Endodermal cell (in vitro differentiated cells): ENCODE data around the gene CD40. TPM values are rescaled to one million over a fixed set of nuclear protein-coding genes. Genes with fewer than 3 reads are reported as not detected.
"Not testable (repeated sequence)": the region's sequence is repeated elsewhere in the genome, so short reads cannot be mapped to it uniquely, and the experiment has no call there.

Experiments used
- DNase-seq: peaks from one replicate; pipeline ENCODE4 v3.0.0-alpha.2; 2017
- H3K27ac ChIP-seq: 2 replicates; pipeline ENCODE4 v1.5.1; 2013; ENCODE audit warnings: mild to moderate bottlenecking, low read depth, low read length, moderate library complexity
- H3K27me3 ChIP-seq: 2 replicates; pipeline ENCODE4 v1.6.1; 2013; ENCODE audit warnings: mild to moderate bottlenecking, low read length, moderate library complexity; ENCODE audit not compliant: insufficient read depth, control insufficient read depth, poor library complexity, severe bottlenecking
- H3K36me3 ChIP-seq: 2 replicates; pipeline ENCODE4 v1.7.0; 2013; ENCODE audit warnings: mild to moderate bottlenecking, low read length, moderate library complexity; ENCODE audit not compliant: control insufficient read depth, insufficient read depth
- H3K4me1 ChIP-seq: one replicate; pipeline ENCODE4 v1.7.0; 2013; ENCODE audit warnings: low read length; ENCODE audit not compliant: control insufficient read depth, insufficient read depth
- H3K4me3 ChIP-seq: 2 replicates; pipeline ENCODE4 v1.5.1; 2013; ENCODE audit warnings: mild to moderate bottlenecking, low read length, moderate library complexity
- H3K9ac ChIP-seq: 2 replicates; pipeline ENCODE4 v1.6.1; 2013; ENCODE audit warnings: mild to moderate bottlenecking, low read length, moderate library complexity; ENCODE audit not compliant: poor library complexity, severe bottlenecking; ENCODE audit errors: extremely low read depth
- H3K9me3 ChIP-seq: 2 replicates; pipeline ENCODE4 v1.6.1; 2013; ENCODE audit warnings: mild to moderate bottlenecking, low read length, moderate library complexity; ENCODE audit not compliant: control insufficient read depth
- H3K27ac Mint-ChIP-seq: 2 replicates; pipeline ENCODE4 v1.8.0; 2020; ENCODE audit warnings: mixed read lengths
- H3K27me3 Mint-ChIP-seq: 2 replicates; pipeline ENCODE4 v1.8.0; 2021; ENCODE audit warnings: mild to moderate bottlenecking, mixed read lengths; ENCODE audit not compliant: insufficient read depth
- H3K36me3 Mint-ChIP-seq: 2 replicates; pipeline ENCODE4 v1.8.0; 2020; ENCODE audit warnings: low read depth, mixed read lengths
- H3K4me1 Mint-ChIP-seq: 2 replicates; pipeline ENCODE4 v1.8.0; 2020; ENCODE audit warnings: mixed read lengths
- H3K4me3 Mint-ChIP-seq: 2 replicates; pipeline ENCODE4 v1.8.0; 2020; ENCODE audit warnings: mild to moderate bottlenecking, moderate library complexity, mixed read lengths
- H3K9me3 Mint-ChIP-seq: 2 replicates; pipeline ENCODE4 v1.8.0; 2020; ENCODE audit warnings: mild to moderate bottlenecking, mixed read lengths
- CTCF ChIP-seq: fragments of 200-600 bp; sonication (generic); conservative IDR thresholded peaks from 2 replicates; pipeline ENCODE4 v1.5.0; 2021; ENCODE audit warnings: antibody characterized with exemption, mild to moderate bottlenecking
- WGBS, 2 experiments: methylation state at CpG; one replicate each; pipeline versions ENCODE4 v1.1.5 to v1.1.7; 2013; ENCODE audit warnings: missing lambda C conversion rate in 2 of 2, mixed read lengths in 1 of 2; ENCODE audit not compliant: insufficient coverage in 1 of 2, insufficient read length in 1 of 2; 5-methylcytosine and 5-hydroxymethylcytosine counted together
- total RNA-seq, 2 donors: library from RNA; stranded (reverse); fragmentation: NEBNext Ultra II Directional in 1 of 2; extraction: Animal tissue kit (Norgen Biotek cat#: 25700) in 1 of 2; gene quantifications; 2 replicates in 1 of 2; 3 replicates in 1 of 2; pipeline ENCODE4 v1.2.1, GENCODE V29; 2021

Gene CD40
- total RNA-seq, 2 donors from 2014 or later = 9.0 to 16.4 TPM

GRCh38 chr20:46088409-46089166 is 29.5 kb upstream of the CD40 start:
- Histone ChIP-seq H3K27ac (peak overlapping the region; percentile 99), H3K4me3 (peak overlapping the region; percentile 92), H3K36me3 (no peaks in the 10 kb centered on the region), H3K9ac (peak overlapping the region; percentile 91), H3K9me3 (no peaks in the 10 kb centered on the region), H3K4me1 (peaks cover 6% of the 10 kb centered on the region), H3K27me3 (no peaks in the 10 kb centered on the region)
- H3K4me1 Mint-ChIP-seq = peaks cover 39% of the 10 kb centered on the region
- peaks cover 12% of the 10 kb centered on the region for H3K27me3 Mint-ChIP-seq
- no peaks in the 10 kb centered on the region for H3K9me3 Mint-ChIP-seq
- H3K27ac Mint-ChIP-seq = peak overlapping the region; percentile 95
- H3K36me3 Mint-ChIP-seq = no peaks in the 10 kb centered on the region
- peak; percentile 8 for TF ChIP-seq CTCF
- 6 to 7% methylated on average over 11 to 21 of the region's 22 CpGs for WGBS, 2 experiments
- no peak for DNase-seq
- peak overlapping the region; percentile 82 for H3K4me3 Mint-ChIP-seq

DNA sequence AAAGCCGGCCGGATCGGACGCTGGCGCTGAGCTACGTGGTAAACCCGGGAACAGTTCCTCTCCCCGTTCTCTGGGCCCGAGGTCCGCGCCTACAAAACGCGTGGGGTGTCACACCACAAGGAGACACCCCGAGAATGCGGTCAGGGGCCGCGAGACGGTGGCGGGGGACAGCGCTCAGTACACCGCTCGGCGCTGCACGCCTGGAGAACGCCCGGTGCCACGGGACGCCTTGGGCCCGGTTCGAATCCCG is 29.0 kb upstream of the CD40 start:
- no peak for DNase-seq
- Mint-ChIP-seq H3K4me1 (peaks cover 34% of the 10 kb centered on the region), H3K27ac (peak overlapping the region; percentile 95), H3K4me3 (peak overlapping the region; percentile 82), H3K9me3 (no peaks in the 10 kb centered on the region), H3K36me3 (no peaks in the 10 kb centered on the region), H3K27me3 (peaks cover 12% of the 10 kb centered on the region)
- peak overlapping the region; percentile 91 for H3K9ac ChIP-seq
- H3K27ac ChIP-seq = peak overlapping the region; percentile 99
- no peak for TF ChIP-seq CTCF
- peak overlapping the region; percentile 92 for H3K4me3 ChIP-seq
- H3K4me1 ChIP-seq = peaks cover 5% of the 10 kb centered on the region
- no peaks in the 10 kb centered on the region for H3K9me3 ChIP-seq
- no peaks in the 10 kb centered on the region for H3K27me3 ChIP-seq
- H3K36me3 ChIP-seq = no peaks in the 10 kb centered on the region
- 0% methylated on average over 20 to 31 of the region's 31 CpGs for WGBS, 2 experiments

GRCh38 chr20:46089417-46090388 is 28.4 kb upstream of the CD40 start, which contains the start of gene NCOA5:
Gene NCOA5, minus strand, starts transcription at chr20:46089962. Its CDS starts 10,538 bp downstream, at chr20:46079424.
- DNase-seq = peak; percentile 98
- H3K4me1 ChIP-seq = peaks cover 3% of the 10 kb centered on the region
- peak within 1 kb of the TSS; percentile 91 for H3K9ac ChIP-seq
- H3K4me3 Mint-ChIP-seq = peak within 1 kb of the TSS; percentile 82
- H3K27ac ChIP-seq = peak within 1 kb of the TSS; percentile 99
- peak within 1 kb of the TSS; percentile 92 for H3K4me3 ChIP-seq
- peaks cover 29% of the 10 kb centered on the region for H3K4me1 Mint-ChIP-seq
- H3K36me3 Mint-ChIP-seq = no peaks in the 10 kb centered on the region
- H3K9me3 ChIP-seq = no peaks in the 10 kb centered on the region
- peaks cover 12% of the 10 kb centered on the region for H3K27me3 Mint-ChIP-seq
- H3K36me3 ChIP-seq = no peaks in the 10 kb centered on the region
- no peaks in the 10 kb centered on the region for H3K27me3 ChIP-seq
- peak within 1 kb of the TSS; percentile 95 for H3K27ac Mint-ChIP-seq
- no peaks in the 10 kb centered on the region for H3K9me3 Mint-ChIP-seq
- WGBS, 2 experiments = 0% methylated on average over 53 to 98 of the region's 100 CpGs
- TF ChIP-seq CTCF = no peak

DNA sequence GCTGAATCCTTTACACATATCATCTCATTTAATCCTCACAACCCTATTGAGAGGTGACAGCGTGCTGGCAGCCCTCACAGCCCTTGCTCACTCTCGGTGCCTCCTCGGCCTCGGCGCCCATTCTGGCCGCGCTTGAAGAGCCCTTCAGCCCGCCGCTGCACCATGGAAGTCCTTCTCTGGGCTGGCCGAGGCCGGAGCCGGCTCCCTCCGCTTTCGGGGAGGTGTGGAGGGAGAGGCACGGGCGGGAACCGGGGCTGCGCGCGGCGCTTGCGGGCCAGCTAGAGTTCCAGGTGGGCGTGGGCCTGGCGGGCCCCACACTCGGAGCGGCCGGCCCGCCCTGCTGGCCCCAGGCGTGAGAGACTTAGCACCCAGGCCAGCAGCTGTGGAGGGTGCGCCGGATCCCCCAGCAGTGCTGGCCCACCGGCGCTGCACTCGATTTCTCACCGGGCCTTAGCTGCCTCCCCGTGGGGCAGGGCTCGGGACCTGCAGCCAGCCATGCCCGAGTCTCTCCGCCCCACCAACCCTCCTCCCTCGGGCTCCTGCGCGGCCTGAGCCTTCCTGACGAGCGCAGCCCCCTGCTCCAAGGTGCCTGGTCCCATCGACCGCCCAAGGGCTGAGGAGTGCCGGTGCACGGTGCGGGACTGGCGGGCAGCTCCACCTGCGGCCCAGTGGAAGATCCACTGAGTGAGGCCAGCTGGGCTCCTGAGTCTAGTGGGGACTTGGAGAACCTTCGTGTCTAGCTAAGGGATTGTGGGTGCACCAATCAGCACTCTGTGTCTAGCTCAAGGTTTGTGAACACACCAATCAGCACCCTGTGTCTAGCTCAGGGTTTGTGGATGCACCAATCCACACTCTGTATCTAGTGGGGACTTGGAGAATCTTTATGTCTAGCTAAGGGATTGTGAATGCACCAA is 26.2 kb upstream of the CD40 start:
- H3K27ac ChIP-seq, H3K9ac ChIP-seq, H3K27me3 ChIP-seq, H3K4me3 ChIP-seq, H3K4me1 ChIP-seq, H3K9me3 ChIP-seq, H3K36me3 Mint-ChIP-seq, H3K9me3 Mint-ChIP-seq, H3K27ac Mint-ChIP-seq, H3K36me3 ChIP-seq: not testable (repeated sequence)
- peaks cover 13% of the 10 kb centered on the region for H3K27me3 Mint-ChIP-seq
- H3K4me3 Mint-ChIP-seq = peak overlapping the region; percentile 26
- peak; percentile 81 for DNase-seq
- WGBS, 2 experiments = 94 to 96% methylated on average over 27 to 52 of the region's 52 CpGs
- H3K4me1 Mint-ChIP-seq = peaks cover 14% of the 10 kb centered on the region
